IMR-90 (cell line): Measurements from ENCODE around the gene TRIO.

Experiments
- POLR2A ChIP-seq: IDR thresholded peaks from 2 replicates; pipeline ENCODE4 v1.6.1; 2012; ENCODE audit warnings: mild to moderate bottlenecking, low read depth, low read length
- TF ChIP-seq, protein P1 (sequence below): conservative IDR thresholded peaks from 2 replicates; pipeline ENCODE4 v1.5.1; 2012; ENCODE audit warnings: mild to moderate bottlenecking, low read depth, low read length, improper control_type of control experiment

DNA sequence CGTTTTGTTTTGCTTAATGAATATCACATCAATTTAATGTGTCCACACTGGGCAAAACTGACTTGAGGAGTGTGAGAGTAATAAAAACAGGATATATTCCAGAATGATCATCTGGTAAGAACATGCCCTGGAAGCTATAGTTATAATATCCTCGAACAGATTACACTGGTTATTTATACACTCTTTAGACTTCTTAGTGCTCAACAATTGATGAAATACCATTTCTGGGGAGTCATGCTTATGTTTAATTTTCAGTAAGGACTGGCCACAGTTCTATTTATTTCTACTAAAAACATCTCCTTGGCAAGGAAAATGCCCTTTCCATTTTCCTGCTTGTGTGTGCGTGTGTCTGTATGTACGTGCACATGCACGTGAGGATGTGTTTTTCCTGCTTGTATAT lies 205.0 kb downstream of the TRIO start:
- no peak for TF ChIP-seq POLR2A
- TF ChIP-seq, protein P1, sequence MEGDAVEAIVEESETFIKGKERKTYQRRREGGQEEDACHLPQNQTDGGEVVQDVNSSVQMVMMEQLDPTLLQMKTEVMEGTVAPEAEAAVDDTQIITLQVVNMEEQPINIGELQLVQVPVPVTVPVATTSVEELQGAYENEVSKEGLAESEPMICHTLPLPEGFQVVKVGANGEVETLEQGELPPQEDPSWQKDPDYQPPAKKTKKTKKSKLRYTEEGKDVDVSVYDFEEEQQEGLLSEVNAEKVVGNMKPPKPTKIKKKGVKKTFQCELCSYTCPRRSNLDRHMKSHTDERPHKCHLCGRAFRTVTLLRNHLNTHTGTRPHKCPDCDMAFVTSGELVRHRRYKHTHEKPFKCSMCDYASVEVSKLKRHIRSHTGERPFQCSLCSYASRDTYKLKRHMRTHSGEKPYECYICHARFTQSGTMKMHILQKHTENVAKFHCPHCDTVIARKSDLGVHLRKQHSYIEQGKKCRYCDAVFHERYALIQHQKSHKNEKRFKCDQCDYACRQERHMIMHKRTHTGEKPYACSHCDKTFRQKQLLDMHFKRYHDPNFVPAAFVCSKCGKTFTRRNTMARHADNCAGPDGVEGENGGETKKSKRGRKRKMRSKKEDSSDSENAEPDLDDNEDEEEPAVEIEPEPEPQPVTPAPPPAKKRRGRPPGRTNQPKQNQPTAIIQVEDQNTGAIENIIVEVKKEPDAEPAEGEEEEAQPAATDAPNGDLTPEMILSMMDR: no peak
